H9 (cell line): ENCODE results near the gene OFD1. TPM values are rescaled to one million over a fixed set of nuclear protein-coding genes. Genes with fewer than 3 reads are reported as not detected.

ENCODE experiments used
- DNase-seq: peaks from one replicate; pipeline ENCODE4 v3.0.0-alpha.2; 2017
- H2AFZ ChIP-seq: one replicate; pipeline ENCODE4 v1.6.1; 2013; ENCODE audit warnings: mild to moderate bottlenecking, low read length, control low read depth, moderate library complexity
- H2AK5ac ChIP-seq: 2 replicates; pipeline ENCODE4 v1.6.1; 2013; ENCODE audit warnings: low read length, control low read depth, mixed read lengths; ENCODE audit not compliant: insufficient read length
- H2BK120ac ChIP-seq: one replicate; pipeline ENCODE4 v1.6.1; 2013; ENCODE audit warnings: low read depth, mild to moderate bottlenecking, low read length, control low read depth, inconsistent platforms; ENCODE audit not compliant: poor library complexity, severe bottlenecking
- H2BK12ac ChIP-seq: 2 replicates; pipeline ENCODE4 v1.6.1; 2013; ENCODE audit warnings: low read length, control low read depth, mixed read lengths, low read depth; ENCODE audit not compliant: insufficient read length
- H2BK15ac ChIP-seq: 2 replicates; pipeline ENCODE4 v1.6.1; 2013; ENCODE audit warnings: low read depth, low read length, control low read depth
- H2BK20ac ChIP-seq: one replicate; pipeline ENCODE4 v1.6.1; 2013; ENCODE audit warnings: low read depth, mild to moderate bottlenecking, low read length, control low read depth, inconsistent platforms; ENCODE audit not compliant: poor library complexity, severe bottlenecking
- H2BK5ac ChIP-seq: 2 replicates; pipeline ENCODE4 v1.6.1; 2013; ENCODE audit warnings: low read length, control low read depth, mixed read lengths; ENCODE audit not compliant: insufficient read length
- H3K14ac ChIP-seq: 2 replicates; pipeline ENCODE4 v1.6.1; 2013; ENCODE audit warnings: low read length, control low read depth; ENCODE audit not compliant: insufficient read depth
- H3K18ac ChIP-seq: 2 replicates; pipeline ENCODE4 v1.6.1; 2013; ENCODE audit warnings: low read depth, mild to moderate bottlenecking, mixed read lengths, low read length, control low read depth; ENCODE audit not compliant: insufficient read length
- H3K23ac ChIP-seq: 2 replicates; pipeline ENCODE4 v1.6.1; 2013; ENCODE audit warnings: low read length, control low read depth, mixed read lengths, low read depth; ENCODE audit not compliant: insufficient read length
- H3K23me2 ChIP-seq: 2 replicates; pipeline ENCODE4 v1.6.1; 2013; ENCODE audit warnings: low read depth, mild to moderate bottlenecking, mixed read lengths, low read length, control low read depth; ENCODE audit not compliant: insufficient read length, poor library complexity, severe bottlenecking
- H3K27ac ChIP-seq: 2 replicates; pipeline ENCODE4 v1.5.1; 2013; ENCODE audit warnings: low read length, control low read depth, mixed read lengths, low read depth; ENCODE audit not compliant: insufficient read length
- H3K27me3 ChIP-seq: 2 replicates; pipeline ENCODE4 v1.6.1; 2013; ENCODE audit warnings: low read length, control low read depth, inconsistent platforms; ENCODE audit not compliant: insufficient read depth
- H3K4ac ChIP-seq: 2 replicates; pipeline ENCODE4 v1.6.1; 2013; ENCODE audit warnings: low read depth, mild to moderate bottlenecking, control low read depth, inconsistent platforms, low read length, moderate library complexity
- H3K4me1 ChIP-seq: 2 replicates; pipeline ENCODE4 v1.6.1; 2013; ENCODE audit warnings: low read length, control low read depth, inconsistent platforms; ENCODE audit not compliant: insufficient read depth
- H3K4me2 ChIP-seq: 2 replicates; pipeline ENCODE4 v1.6.1; 2013; ENCODE audit warnings: low read length, control low read depth, mixed read lengths; ENCODE audit not compliant: insufficient read length, insufficient read depth
- H3K56ac ChIP-seq: 2 replicates; pipeline ENCODE4 v1.6.1; 2013; ENCODE audit warnings: low read depth, mild to moderate bottlenecking, mixed read lengths, low read length, control low read depth; ENCODE audit not compliant: insufficient read length
- H3K79me1 ChIP-seq: 2 replicates; pipeline ENCODE4 v1.6.1; 2013; ENCODE audit warnings: low read depth, mild to moderate bottlenecking, moderate library complexity, low read length, control low read depth, inconsistent platforms; ENCODE audit not compliant: insufficient read depth, poor library complexity, severe bottlenecking
- H3K79me2 ChIP-seq: 2 replicates; pipeline ENCODE4 v1.6.1; 2013; ENCODE audit warnings: low read length, control low read depth, inconsistent platforms; ENCODE audit not compliant: insufficient read depth
- H3K9ac ChIP-seq: 2 replicates; pipeline ENCODE4 v1.6.1; 2013; ENCODE audit warnings: low read length, control low read depth, mixed read lengths; ENCODE audit not compliant: insufficient read length; ENCODE audit errors: extremely low read depth
- H3K9me3 ChIP-seq: one replicate; pipeline ENCODE4 v1.6.1; 2013; ENCODE audit warnings: low read depth, low read length, inconsistent platforms; ENCODE audit not compliant: control insufficient read depth
- H3T11ph ChIP-seq: one replicate; pipeline ENCODE4 v1.6.1; 2013; ENCODE audit warnings: mild to moderate bottlenecking, low read length, control low read depth, inconsistent platforms
- H4K20me1 ChIP-seq: one replicate; pipeline ENCODE4 v1.6.1; 2013; ENCODE audit not compliant: control insufficient read depth, insufficient read length, insufficient read depth
- H4K5ac ChIP-seq: 2 replicates; pipeline ENCODE4 v1.6.1; 2013; ENCODE audit warnings: low read depth, mild to moderate bottlenecking, mixed read lengths, low read length, control low read depth; ENCODE audit not compliant: insufficient read length
- H4K8ac ChIP-seq: replicated peaks from 2 replicates; pipeline ENCODE4 v1.6.1; 2013; ENCODE audit warnings: low read length, control low read depth, mixed read lengths, low read depth; ENCODE audit not compliant: insufficient read length
- H4K91ac ChIP-seq: 2 replicates; pipeline ENCODE4 v1.6.1; 2013; ENCODE audit warnings: low read depth, mild to moderate bottlenecking, moderate library complexity, mixed read lengths, low read length, control low read depth; ENCODE audit not compliant: insufficient read length
- H3K27ac Mint-ChIP-seq, 3 experiments: 2 replicates in 2 of 3; 3 replicates in 1 of 3; pipeline ENCODE4 v1.8.0; 2020 to 2021; ENCODE audit warnings: mixed read lengths in 3 of 3, mild to moderate bottlenecking in 1 of 3, moderate library complexity in 1 of 3
- H3K27me3 Mint-ChIP-seq: 2 replicates; pipeline ENCODE4 v1.8.0; 2021; ENCODE audit warnings: low read depth, mild to moderate bottlenecking, moderate library complexity, mixed read lengths
- H3K36me3 Mint-ChIP-seq, 3 experiments: 2 replicates in 2 of 3; 3 replicates in 1 of 3; pipeline ENCODE4 v1.8.0; 2020 to 2021; ENCODE audit warnings: low read depth in 3 of 3, mixed read lengths in 3 of 3; ENCODE audit not compliant: insufficient read depth in 1 of 3
- H3K4me1 Mint-ChIP-seq, 2 experiments: 2 replicates each; pipeline ENCODE4 v1.8.0; 2020; ENCODE audit warnings: mixed read lengths in 2 of 2
- H3K4me3 Mint-ChIP-seq, 2 experiments: 2 replicates in 1 of 2; 3 replicates in 1 of 2; pipeline ENCODE4 v1.8.0; 2020 to 2021; ENCODE audit warnings: mild to moderate bottlenecking in 2 of 2, mixed read lengths in 2 of 2, moderate library complexity in 1 of 2
- H3K9me3 Mint-ChIP-seq, 2 experiments: 2 replicates in 1 of 2; 3 replicates in 1 of 2; pipeline ENCODE4 v1.8.0; 2020; ENCODE audit warnings: mild to moderate bottlenecking in 2 of 2, mixed read lengths in 2 of 2, moderate library complexity in 1 of 2
- WGBS: extraction: QIAGEN DNeasy Blood & Tissue Kit; methylation state at CpG from one replicate; pipeline ENCODE4 v1.1.7; 2013; ENCODE audit warnings: missing lambda C conversion rate, low lambda C conversion rate, mixed read lengths; ENCODE audit not compliant: insufficient read length; ENCODE audit errors: extremely low coverage; 5-methylcytosine and 5-hydroxymethylcytosine counted together
- total RNA-seq: library from RNA; stranded (reverse); gene quantifications from 2 replicates; pipeline ENCODE4 v1.2.1, GENCODE V29; 2021
- TF ChIP-seq, protein P1 (sequence below): fragments of 200-600 bp; sonication (generic); conservative IDR thresholded peaks from 3 replicates; pipeline ENCODE4 v1.8.0; 2021; ENCODE audit warnings: antibody characterized with exemption, mild to moderate bottlenecking

Gene OFD1
- total RNA-seq, 1 experiment from 2014 or later = 36.0 TPM

- no peak overlapping the region for H4K5ac ChIP-seq
- no peak overlapping the region for H4K8ac ChIP-seq
- no CpG with 5 or more reads among the region's 7 CpGs for WGBS
- no peak overlapping the region for H3K27ac ChIP-seq
- no peak overlapping the region for H2BK5ac ChIP-seq
- H3K9ac ChIP-seq = no peak overlapping the region
- no peaks in the 10 kb centered on the region for H3K79me1 ChIP-seq
- no peaks in the 10 kb centered on the region for H3K4me1 ChIP-seq
- H4K91ac ChIP-seq = no peak overlapping the region
- Mint-ChIP-seq H3K9me3 (peaks cover 25 to 38% of the 10 kb centered on the region in 2 experiments), H3K27ac (peak overlapping the region; percentile 28 to 94 (median 44); a peak in 4 of 7 replicates), H3K4me3 (no peak overlapping the region), H3K4me1 (peaks cover 11 to 13% of the 10 kb centered on the region in 2 experiments), H3K36me3 (peaks cover 27 to 62% (median 43%) of the 10 kb centered on the region in 3 experiments), H3K27me3 (no peaks in the 10 kb centered on the region)
- H3K79me2 ChIP-seq = no peaks in the 10 kb centered on the region
- H3K4ac ChIP-seq = no peak overlapping the region
- H2AFZ ChIP-seq = no peak overlapping the region
- H2BK12ac ChIP-seq = no peak overlapping the region
- H3T11ph ChIP-seq = no peak overlapping the region
- no peaks in the 10 kb centered on the region for H4K20me1 ChIP-seq
- no peaks in the 10 kb centered on the region for H3K23me2 ChIP-seq
- no peak for DNase-seq
- H3K4me2 ChIP-seq = no peak overlapping the region
- H2AK5ac ChIP-seq = no peak overlapping the region
- H3K9me3 ChIP-seq = no peaks in the 10 kb centered on the region
- H3K18ac ChIP-seq = no peak overlapping the region
- no peak overlapping the region for H2BK120ac ChIP-seq
- no peak overlapping the region for H3K14ac ChIP-seq
- no peak overlapping the region for H3K23ac ChIP-seq
- H2BK15ac ChIP-seq = no peak overlapping the region
- TF ChIP-seq, protein P1, sequence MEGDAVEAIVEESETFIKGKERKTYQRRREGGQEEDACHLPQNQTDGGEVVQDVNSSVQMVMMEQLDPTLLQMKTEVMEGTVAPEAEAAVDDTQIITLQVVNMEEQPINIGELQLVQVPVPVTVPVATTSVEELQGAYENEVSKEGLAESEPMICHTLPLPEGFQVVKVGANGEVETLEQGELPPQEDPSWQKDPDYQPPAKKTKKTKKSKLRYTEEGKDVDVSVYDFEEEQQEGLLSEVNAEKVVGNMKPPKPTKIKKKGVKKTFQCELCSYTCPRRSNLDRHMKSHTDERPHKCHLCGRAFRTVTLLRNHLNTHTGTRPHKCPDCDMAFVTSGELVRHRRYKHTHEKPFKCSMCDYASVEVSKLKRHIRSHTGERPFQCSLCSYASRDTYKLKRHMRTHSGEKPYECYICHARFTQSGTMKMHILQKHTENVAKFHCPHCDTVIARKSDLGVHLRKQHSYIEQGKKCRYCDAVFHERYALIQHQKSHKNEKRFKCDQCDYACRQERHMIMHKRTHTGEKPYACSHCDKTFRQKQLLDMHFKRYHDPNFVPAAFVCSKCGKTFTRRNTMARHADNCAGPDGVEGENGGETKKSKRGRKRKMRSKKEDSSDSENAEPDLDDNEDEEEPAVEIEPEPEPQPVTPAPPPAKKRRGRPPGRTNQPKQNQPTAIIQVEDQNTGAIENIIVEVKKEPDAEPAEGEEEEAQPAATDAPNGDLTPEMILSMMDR = no peak
- no peaks in the 10 kb centered on the region for H3K27me3 ChIP-seq
- no peak overlapping the region for H3K56ac ChIP-seq
- H2BK20ac ChIP-seq = no peak overlapping the region
Measured at GRCh38 chrX:13780868-13781427, 46.4 kb downstream of the OFD1 start.
